ENCODE data around the gene VSIG10.

DNA sequence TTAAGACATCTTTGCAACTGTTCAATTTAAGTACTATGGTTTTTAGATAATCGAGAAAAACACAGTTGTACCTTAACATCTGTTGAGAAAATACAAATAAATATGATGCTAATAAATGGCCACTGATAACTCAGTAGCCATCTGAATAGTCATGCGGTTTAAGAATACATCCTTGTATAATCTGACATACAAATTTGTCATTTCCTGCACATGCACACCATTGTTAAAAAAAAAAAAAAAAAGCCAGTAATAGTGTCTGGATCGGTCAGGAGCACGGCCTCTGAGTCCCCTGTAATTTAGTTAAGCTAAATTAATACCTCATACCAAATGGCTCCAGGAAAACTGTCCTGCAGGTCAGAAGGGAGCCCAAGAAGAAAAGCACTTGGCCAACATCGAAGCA is 70.5 kb downstream of the VSIG10 start:
- no peak for TF ChIP-seq CTCF (IDR thresholded peaks at IDR 0.05)
- TF ChIP-seq POLR2A (IDR thresholded peaks at IDR 0.05): no peak
- no peak for TF ChIP-seq POLR2AphosphoS5 (IDR thresholded peaks at IDR 0.05)

Data from breast epithelium (tissue), 3 donors.